T-helper 22 cell (primary cell): ENCODE results near the gene MLF2.
"Not testable (repeated sequence)": the region's sequence is repeated elsewhere in the genome, so short reads cannot be mapped to it uniquely, and the experiment has no call there.

Source experiments
- DNase-seq: peaks from one replicate; pipeline ENCODE4 v3.0.0-alpha.2; 2020; ENCODE audit warnings: low read depth

Gene MLF2

GRCh38 chr12:6734506-6735387, 18.2 kb downstream of the MLF2 start:
- DNase-seq: no peak

DNA sequence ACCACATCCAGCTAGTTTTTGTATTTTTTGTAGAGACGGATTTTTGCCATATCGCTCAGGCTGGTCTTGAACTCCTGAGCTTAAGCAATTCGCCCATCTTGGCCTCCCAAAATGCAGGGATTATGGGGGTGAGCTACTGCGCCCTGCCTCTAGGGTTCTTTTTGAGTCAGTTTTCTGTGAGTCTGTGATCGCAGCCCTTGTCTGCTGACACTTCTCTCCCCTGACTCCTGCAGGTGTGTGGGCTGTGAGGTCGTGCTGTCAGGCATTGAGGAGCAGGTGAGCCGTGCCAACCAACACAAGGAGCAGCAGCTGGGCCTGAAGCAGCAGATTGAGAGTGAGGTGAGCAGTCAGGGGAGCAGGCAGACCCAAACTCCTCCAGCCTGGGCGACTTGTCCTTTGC, 22.8 kb downstream of the MLF2 start:
- no peak for DNase-seq

DNA sequence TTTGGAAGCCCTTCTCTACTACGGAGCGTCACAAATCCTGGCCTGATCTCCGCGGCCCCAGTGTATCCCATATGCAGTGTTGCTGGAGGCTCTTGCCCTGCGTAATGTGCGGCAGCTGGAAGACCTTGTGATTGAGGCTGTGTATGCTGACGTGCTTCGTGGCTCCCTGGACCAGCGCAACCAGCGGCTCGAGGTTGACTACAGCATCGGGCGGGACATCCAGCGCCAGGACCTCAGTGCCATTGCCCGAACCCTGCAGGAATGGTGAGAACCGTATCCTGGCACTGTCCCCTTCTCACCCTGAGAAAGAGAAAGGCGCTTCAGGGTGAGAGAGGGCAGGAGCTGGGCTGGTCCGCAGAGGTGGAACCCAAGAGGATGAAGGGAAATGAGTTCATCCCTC, 23.8 kb downstream of the MLF2 start:
- no peak for DNase-seq

DNA sequence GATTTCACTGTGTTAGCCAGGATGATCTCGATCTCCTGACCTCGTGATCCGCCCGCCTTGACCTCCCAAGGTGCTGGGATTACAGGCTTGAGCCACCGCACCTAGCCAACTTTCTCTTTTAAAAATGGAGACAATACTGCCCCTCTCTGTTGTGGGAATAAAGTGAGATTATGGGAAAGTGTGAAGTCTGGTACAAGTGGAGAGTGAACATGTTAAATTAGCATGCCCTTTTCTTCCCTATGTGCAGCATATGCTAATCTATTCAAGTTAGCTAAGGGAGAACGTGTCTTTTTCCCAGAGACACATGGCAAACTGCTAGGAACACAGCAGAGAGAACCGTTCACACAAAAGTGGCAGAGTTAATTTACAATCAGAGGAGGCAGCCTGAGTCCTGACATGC, 27.6 kb downstream of the MLF2 start:
- no peak for DNase-seq

GRCh38 chr12:6724409-6724797, 28.5 kb downstream of the MLF2 start:
- peak; percentile 13 for DNase-seq

GRCh38 chr12:6723607-6724408, 29.1 kb downstream of the MLF2 start, which contains the start of gene COPS7A:
COPS7A (plus strand) TSS chr12:6724046; CDS start chr12:6724657, 611 bp downstream.
- peak; percentile 91 for DNase-seq

DNA sequence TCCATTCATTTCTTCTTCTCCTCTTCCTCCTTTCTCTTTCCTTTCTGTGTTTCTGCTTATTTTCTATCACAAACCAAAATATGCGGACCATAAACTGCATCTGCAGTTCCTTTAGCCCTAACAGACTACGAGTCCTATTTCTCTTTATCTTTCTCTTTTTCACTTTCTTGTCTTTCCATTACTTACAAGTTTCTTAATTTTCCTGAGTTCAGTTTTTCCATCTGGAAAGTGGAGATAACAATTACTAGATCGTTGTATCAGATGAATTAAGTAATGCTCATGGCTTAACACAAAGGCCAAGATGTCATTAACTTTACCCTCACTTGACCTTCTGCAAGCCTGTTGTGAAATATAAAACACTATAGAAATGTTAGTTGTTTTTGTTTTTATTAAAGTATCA, 30.1 kb downstream of the MLF2 start:
- DNase-seq: no peak

DNA sequence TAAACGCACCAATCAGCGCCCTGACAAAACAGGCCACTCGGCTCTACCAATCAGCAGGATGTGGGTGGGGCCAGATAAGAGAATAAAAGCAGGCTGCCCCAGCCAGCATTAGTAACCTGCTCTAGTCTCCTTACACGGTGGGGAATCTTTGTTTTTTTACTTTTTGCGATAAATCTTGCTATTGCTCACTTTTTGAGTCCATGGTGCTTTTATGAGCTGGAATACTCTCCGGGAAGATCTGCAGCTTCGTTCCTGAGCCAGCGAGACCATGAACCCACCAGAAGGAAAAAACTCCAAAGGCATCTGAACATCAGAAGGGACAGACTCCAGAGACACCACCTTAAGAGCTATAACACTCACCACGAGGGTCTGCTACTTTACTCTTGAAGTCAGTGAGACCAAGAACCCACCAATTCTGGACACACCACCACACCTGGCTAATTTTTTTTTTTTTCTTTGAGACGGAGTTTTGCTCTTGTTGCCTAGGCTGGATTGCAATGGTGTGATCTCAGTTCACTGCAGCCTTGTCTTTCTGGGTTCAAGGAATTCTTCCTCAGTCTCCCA, 36.0 kb downstream of the MLF2 start:
- no peak for DNase-seq

- not testable (repeated sequence) for DNase-seq
Measured at GRCh38 chr12:6716031-6716873, 36.7 kb downstream of the MLF2 start.

DNA sequence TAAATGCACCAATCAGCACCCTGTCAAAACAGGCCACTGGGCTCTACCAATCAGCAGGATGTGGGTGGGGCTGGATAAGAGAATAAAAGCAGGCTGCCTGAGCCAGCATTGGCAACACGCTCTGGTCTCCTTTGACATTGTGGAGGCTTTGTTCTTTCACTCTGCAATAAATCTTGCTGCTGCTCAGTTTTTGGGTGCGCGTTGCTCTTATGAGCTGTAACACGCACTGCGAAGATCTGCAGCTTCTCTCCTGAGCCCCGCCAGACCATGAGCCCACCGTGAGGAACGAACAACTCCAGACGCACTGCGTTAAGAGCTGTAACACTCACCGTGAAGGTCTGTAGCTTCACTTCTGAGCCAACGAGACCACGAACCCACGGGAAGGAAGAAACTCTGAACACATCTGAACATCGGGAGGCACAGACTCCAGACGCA, 44.0 kb downstream of the MLF2 start:
- no peak for DNase-seq

GRCh38 chr12:6708351-6708750, 44.6 kb downstream of the MLF2 start:
- DNase-seq: not testable (repeated sequence)

- DNase-seq: no peak
Measured at GRCh38 chr12:6703631-6704030, 49.3 kb downstream of the MLF2 start.

- DNase-seq: no peak
Measured at GRCh38 chr12:6701078-6701768, 51.7 kb downstream of the MLF2 start.

- peak; percentile 19 for DNase-seq
Measured at GRCh38 chr12:6700646-6701051, 52.3 kb downstream of the MLF2 start, which contains the start of gene PIANP. PIANP (minus strand) TSS chr12:6700815; CDS start chr12:6698061, 2,754 bp downstream.

GRCh38 chr12:6699989-6700645, 52.8 kb downstream of the MLF2 start:
- no peak for DNase-seq

DNA sequence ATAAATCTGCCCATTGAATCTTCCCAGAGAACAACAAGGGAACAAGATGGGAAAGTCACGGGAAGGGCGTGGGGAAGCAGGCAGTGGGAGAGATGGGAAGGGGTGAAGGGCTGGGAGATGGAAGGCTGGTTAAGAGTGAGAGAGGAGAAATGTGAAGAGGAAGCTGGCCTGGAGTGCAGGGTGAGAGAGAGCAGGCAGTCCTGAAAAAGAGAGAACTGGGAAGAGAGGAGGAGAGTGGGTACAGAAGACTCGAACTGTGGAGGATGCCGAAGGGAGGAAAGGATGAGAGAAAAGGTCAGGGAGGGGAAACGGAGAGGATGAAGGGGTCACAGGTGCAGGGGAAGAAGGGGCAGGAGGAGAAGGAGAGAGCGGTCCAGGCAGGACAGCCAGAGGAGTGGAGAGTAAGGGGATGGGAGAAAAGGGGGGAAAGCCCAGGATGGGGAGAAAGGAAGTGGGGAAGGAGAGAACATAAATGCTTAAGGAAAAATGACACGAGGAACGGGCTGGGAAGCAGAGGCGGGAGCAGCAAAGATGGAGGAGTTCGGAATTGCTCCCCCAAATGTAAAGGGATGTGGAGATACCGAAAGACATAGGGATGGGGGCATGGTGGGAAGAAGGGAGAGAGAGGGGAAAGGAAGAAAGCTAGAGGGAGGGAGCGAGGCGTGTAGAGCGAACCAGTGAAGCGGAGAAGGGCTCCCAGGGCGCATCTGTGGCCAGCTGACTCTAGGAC, 53.5 kb downstream of the MLF2 start:
- DNase-seq: no peak

DNA sequence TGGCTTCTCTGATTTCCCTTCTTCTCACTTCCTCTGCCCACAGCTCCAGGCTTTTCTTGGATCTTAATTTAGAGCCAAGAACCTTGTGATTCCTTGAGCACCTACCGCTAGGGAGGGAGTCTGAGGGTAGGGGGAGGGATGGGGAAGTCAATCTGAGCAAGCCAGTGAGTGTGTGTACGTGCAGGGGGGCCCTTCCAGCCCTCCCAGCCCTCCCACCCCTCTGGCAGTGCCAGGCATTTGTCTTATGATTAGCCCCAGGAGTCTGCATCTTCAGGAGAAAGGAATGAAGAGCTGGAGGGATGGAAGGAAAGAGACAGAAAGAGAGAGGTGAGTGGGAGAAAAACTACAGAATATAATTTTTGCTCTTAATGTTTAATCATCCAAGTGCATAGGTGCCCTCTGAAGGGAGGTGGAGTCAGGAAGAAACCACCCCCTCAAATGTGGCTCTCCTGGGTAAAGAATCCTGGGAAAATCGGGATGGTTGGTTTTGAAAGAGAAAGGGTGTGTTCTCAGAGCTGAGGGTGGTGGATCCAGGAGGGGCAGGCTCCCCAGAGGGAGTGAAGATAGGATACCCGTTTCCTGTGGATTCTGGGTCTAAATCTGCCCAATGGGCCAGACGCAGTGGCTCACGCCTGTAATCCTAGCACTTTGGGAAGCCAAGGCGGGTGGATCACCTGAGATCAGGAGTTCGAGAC, 54.4 kb downstream of the MLF2 start:
- DNase-seq: no peak
